Osteoblast (primary cell): Measurements from ENCODE around the gene RAI14. TPM values are rescaled to one million over a fixed set of nuclear protein-coding genes. Genes with fewer than 3 reads are reported as not detected.

Source experiments
- DNase-seq: peaks from one replicate; pipeline ENCODE4 v3.0.0; 2011; ENCODE audit warnings: low spot score, mixed read lengths; ENCODE audit not compliant: insufficient read length; ENCODE audit errors: missing footprints
- H2AFZ ChIP-seq: 2 replicates; pipeline ENCODE4 v1.6.0; 2011; ENCODE audit warnings: mild to moderate bottlenecking, low read length
- H3K27ac ChIP-seq: 2 replicates; pipeline ENCODE4 v1.5.1; 2011; ENCODE audit warnings: mild to moderate bottlenecking, low read depth, low read length, moderate library complexity
- H3K27me3 ChIP-seq: 2 replicates; pipeline ENCODE4 v1.6.0; 2012; ENCODE audit warnings: mild to moderate bottlenecking, control low read depth, inconsistent platforms, low read length, moderate library complexity; ENCODE audit not compliant: insufficient read depth
- H3K36me3 ChIP-seq: 2 replicates; pipeline ENCODE4 v1.5.1; 2011; ENCODE audit warnings: mild to moderate bottlenecking, low read length, control low read depth, moderate library complexity; ENCODE audit not compliant: insufficient read depth
- H3K4me1 ChIP-seq: 2 replicates; pipeline ENCODE4 v1.5.1; 2011; ENCODE audit warnings: mild to moderate bottlenecking, low read length, control low read depth, moderate library complexity; ENCODE audit not compliant: insufficient read depth
- H3K4me2 ChIP-seq: 2 replicates; pipeline ENCODE4 v1.6.0; 2011; ENCODE audit warnings: mild to moderate bottlenecking, low read length; ENCODE audit not compliant: insufficient read depth
- H3K4me3 ChIP-seq: fragments of 200-600 bp; sonication (generic); 3 replicates; pipeline ENCODE4 v1.5.1; 2012; ENCODE audit warnings: mild to moderate bottlenecking, low read length, inconsistent platforms; ENCODE audit not compliant: insufficient read depth
- H3K79me2 ChIP-seq: 2 replicates; pipeline ENCODE4 v1.6.0; 2012; ENCODE audit warnings: mild to moderate bottlenecking, low read length, control low read depth, inconsistent platforms; ENCODE audit not compliant: insufficient read depth
- H3K9me3 ChIP-seq: 2 replicates; pipeline ENCODE4 v1.5.1; 2011; ENCODE audit warnings: low read depth, low read length, control low read depth
- H4K20me1 ChIP-seq: 2 replicates; pipeline ENCODE4 v1.6.0; 2012; ENCODE audit warnings: mild to moderate bottlenecking, low read length, control low read depth; ENCODE audit not compliant: insufficient read depth
- CTCF ChIP-seq: IDR thresholded peaks from 2 replicates; pipeline ENCODE4 v1.5.1; 2011; ENCODE audit warnings: mild to moderate bottlenecking, low read depth, low read length, moderate library complexity; ENCODE audit errors: extremely low read depth
- total RNA-seq: library from RNA; depleted of rRNA; stranded (reverse); fragments of >200 nt; gene quantifications from 2 replicates; pipeline ENCODE4 v1.2.3, GENCODE V29; 2012

Gene RAI14
- total RNA-seq, 1 donor = 149 TPM

DNA sequence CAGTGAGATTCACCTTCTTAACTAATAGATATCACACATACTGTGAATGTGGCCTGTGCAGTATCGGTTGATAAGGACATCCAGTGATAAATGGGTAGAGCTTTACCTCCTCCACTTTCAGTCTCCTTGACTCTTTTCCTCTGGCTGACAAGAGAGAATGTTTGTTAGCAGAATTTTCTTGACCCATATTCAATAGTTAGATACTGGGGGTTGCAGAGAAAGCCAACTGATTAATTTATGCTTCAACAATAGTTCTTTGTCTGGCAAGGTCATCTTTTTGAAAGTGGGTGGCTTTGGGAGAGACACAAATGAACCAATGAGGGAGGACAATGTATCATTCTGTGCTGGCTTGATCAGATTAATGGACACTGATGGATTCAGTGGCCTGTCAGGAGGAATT, 213.1 kb downstream of the RAI14 start:
- Histone ChIP-seq H3K4me3 (no peak overlapping the region), H3K79me2 (no peaks in the 10 kb centered on the region), H4K20me1 (no peaks in the 10 kb centered on the region), H2AFZ (no peak overlapping the region), H3K27me3 (no peaks in the 10 kb centered on the region), H3K4me1 (no peaks in the 10 kb centered on the region), H3K36me3 (no peaks in the 10 kb centered on the region), H3K27ac (no peak overlapping the region), H3K9me3 (no peaks in the 10 kb centered on the region), H3K4me2 (no peak overlapping the region)
- TF ChIP-seq CTCF = no peak
- no peak for DNase-seq

DNA sequence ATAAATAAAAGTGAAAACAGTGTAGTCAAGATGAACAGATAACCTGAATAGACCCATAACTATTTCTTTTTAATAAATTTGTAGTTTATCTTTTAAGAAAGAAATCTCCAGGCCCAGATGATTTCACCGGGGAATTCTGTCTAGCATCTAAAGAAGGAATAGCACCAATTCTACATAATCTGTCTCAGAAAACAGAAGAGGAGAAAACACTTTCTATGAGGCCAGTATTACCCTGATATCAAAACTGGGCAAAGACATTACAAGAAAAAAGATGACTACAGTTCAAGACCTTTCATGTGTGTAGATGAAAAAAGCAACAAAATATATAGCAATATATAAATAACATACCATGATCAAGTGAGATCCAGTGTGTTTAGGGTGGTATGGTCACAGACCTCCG, 214.3 kb downstream of the RAI14 start:
- Histone ChIP-seq H3K36me3 (no peaks in the 10 kb centered on the region), H4K20me1 (no peaks in the 10 kb centered on the region), H2AFZ (no peak overlapping the region), H3K4me1 (no peaks in the 10 kb centered on the region), H3K79me2 (no peaks in the 10 kb centered on the region), H3K9me3 (no peaks in the 10 kb centered on the region), H3K27me3 (no peaks in the 10 kb centered on the region), H3K27ac (no peak overlapping the region), H3K4me2 (no peak overlapping the region), H3K4me3 (no peak overlapping the region)
- no peak for DNase-seq
- no peak for TF ChIP-seq CTCF

DNA sequence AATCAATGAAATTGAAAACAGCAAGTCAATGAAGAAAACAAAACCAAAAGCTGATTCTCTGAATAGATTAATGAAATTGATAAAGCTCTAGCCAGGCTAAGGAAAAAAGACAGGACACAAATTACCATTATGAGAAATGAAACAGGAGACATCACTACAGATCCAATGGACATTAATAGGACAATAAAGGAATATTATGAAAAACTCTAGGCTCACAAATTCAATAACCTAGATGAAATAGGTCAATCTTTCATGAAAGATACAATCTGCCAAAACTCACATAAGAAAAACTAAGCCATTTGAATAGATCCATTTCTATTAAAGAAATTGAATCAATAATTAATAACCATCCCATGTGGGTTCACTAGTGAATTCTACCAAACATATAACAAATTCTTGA, 220.1 kb downstream of the RAI14 start:
- TF ChIP-seq CTCF = no peak
- H3K27ac ChIP-seq = no peak overlapping the region
- DNase-seq = no peak
- no peaks in the 10 kb centered on the region for H4K20me1 ChIP-seq
- H3K4me1 ChIP-seq = no peaks in the 10 kb centered on the region
- no peaks in the 10 kb centered on the region for H3K36me3 ChIP-seq
- H2AFZ ChIP-seq = no peak overlapping the region
- no peaks in the 10 kb centered on the region for H3K27me3 ChIP-seq
- H3K79me2 ChIP-seq = no peaks in the 10 kb centered on the region
- H3K4me2 ChIP-seq = no peak overlapping the region
- no peaks in the 10 kb centered on the region for H3K9me3 ChIP-seq
- H3K4me3 ChIP-seq = no peak overlapping the region

DNA sequence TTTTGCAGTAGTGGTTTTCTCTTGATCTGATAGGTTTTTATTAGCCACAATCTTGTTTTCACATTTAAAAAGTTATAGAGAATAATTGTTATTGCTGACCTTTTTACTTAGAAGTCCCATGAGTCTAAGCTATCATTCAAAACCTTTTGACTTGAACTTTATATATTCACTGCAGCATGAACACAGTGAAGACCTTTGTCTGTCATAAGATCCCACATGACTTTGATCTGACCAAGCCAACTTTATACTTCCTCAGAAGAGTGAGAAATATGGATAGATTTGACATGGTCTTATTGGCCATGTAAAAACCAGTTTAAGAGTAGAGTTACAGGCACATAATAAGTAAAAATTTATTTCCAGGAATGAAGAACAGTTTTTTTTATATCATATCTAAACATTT, 225.1 kb downstream of the RAI14 start:
- Histone ChIP-seq H3K27ac (no peak overlapping the region), H3K36me3 (no peaks in the 10 kb centered on the region), H3K4me1 (no peaks in the 10 kb centered on the region), H3K4me2 (no peak overlapping the region), H4K20me1 (no peaks in the 10 kb centered on the region), H3K4me3 (no peak overlapping the region), H3K27me3 (no peaks in the 10 kb centered on the region), H3K79me2 (no peaks in the 10 kb centered on the region), H2AFZ (no peak overlapping the region), H3K9me3 (no peaks in the 10 kb centered on the region)
- DNase-seq = no peak
- no peak for TF ChIP-seq CTCF

Other genes starting within 250 kb of the RAI14 start
- gene TTC23L, start 182.8 kb downstream of the RAI14 start, total RNA-seq = 0.29 TPM in 1 of 2 replicates, not detected in the other